Esophagus muscularis mucosa (tissue), 4 donors: ENCODE measurements around the gene CACNA1S. TPM values are rescaled to one million over a fixed set of nuclear protein-coding genes. Genes with fewer than 3 reads are reported as not detected.

ENCODE experiments used
- DNase-seq: peaks from one replicate; pipeline ENCODE4 v3.0.0-alpha.2; 2017; ENCODE audit errors: extremely low spot score
- H3K27ac ChIP-seq, 4 donors: fragments of 200-600 bp; sonication (generic); replicated peaks in 1 of 4; 1 replicate in 3 of 4; 2 replicates in 1 of 4; pipeline ENCODE4 v1.5.1; 2016 to 2019; ENCODE audit warnings: mild to moderate bottlenecking in 1 of 4
- H3K27me3 ChIP-seq, 4 donors: fragments of 200-600 bp; sonication (generic); one replicate each; pipeline versions ENCODE4 v1.5.1 to v1.6.0; 2016 to 2019
- H3K36me3 ChIP-seq, 4 donors: fragments of 200-600 bp; sonication (generic); one replicate each; pipeline ENCODE4 v1.5.1; 2016 to 2019
- H3K4me1 ChIP-seq, 4 donors: fragments of 200-600 bp; sonication (generic); one replicate each; pipeline ENCODE4 v1.5.1; 2016 to 2019
- H3K4me3 ChIP-seq, 4 donors: fragments of 200-600 bp; sonication (generic); 1 replicate in 2 of 4; 2 replicates in 2 of 4; pipeline ENCODE4 v1.5.1; 2016 to 2019; ENCODE audit warnings: mild to moderate bottlenecking in 4 of 4, moderate library complexity in 1 of 4
- H3K9me3 ChIP-seq, 4 donors: fragments of 200-600 bp; sonication (generic); 1 replicate in 3 of 4; 2 replicates in 1 of 4; pipeline ENCODE4 v1.5.1; 2016 to 2019
- CTCF ChIP-seq, 3 experiments: fragments of 200-600 bp in 2 of 3; fragments of 450-650 bp in 1 of 3; sonication (generic) in 2 of 3; IDR thresholded peaks; one replicate each; pipeline ENCODE4 v1.5.1; 2017 to 2019; ENCODE audit warnings: antibody characterized with exemption in 3 of 3, mild to moderate bottlenecking in 2 of 3, moderate library complexity in 1 of 3
- EP300 ChIP-seq: sonication (generic); formaldehyde crosslinking; IDR thresholded peaks from one replicate; pipeline ENCODE4 v1.6.1; 2017; ENCODE audit warnings: antibody characterized with exemption
- POLR2A ChIP-seq: fragments of 450-650 bp; IDR thresholded peaks from one replicate; pipeline ENCODE4 v1.6.1; 2017; ENCODE audit warnings: antibody characterized with exemption, moderate library complexity, mild to moderate bottlenecking, low read depth
- POLR2AphosphoS5 ChIP-seq, 2 donors: sonication (generic); formaldehyde crosslinking; IDR thresholded peaks; one replicate each; pipeline ENCODE4 v1.6.1; 2017; ENCODE audit warnings: antibody characterized with exemption in 2 of 2
- WGBS: methylation state at CpG from one replicate; pipeline ENCODE4 v1.1.5; 2018; 5-methylcytosine and 5-hydroxymethylcytosine counted together
- intact Hi-C: fragments of 100-400 bp; cut with DNase I; formaldehyde crosslinking; loops from one replicate; pipeline ENCODE4 v1.15.1; 2023
- total RNA-seq, 4 donors: library from RNA; depleted of rRNA; stranded (reverse); fragments of >200 nt; gene quantifications; one replicate each; pipeline versions ENCODE4 v1.1.0 to v1.2.1, GENCODE V29; 2016

CACNA1S gene
- total RNA-seq, 4 donors from 2014 or later, result not detected

- WGBS, result 82% methylated on average over 1 of the region's 3 CpGs
- TF ChIP-seq CTCF (IDR thresholded peaks at IDR 0.05) (no peak), POLR2AphosphoS5 (IDR thresholded peaks at IDR 0.05) (no peak)
- no peaks in the 10 kb centered on the region for H3K36me3 ChIP-seq
- no peak overlapping the region for H3K27ac ChIP-seq
- peaks cover 0 to 12% (median 11%) of the 10 kb centered on the region in 4 donors for H3K4me1 ChIP-seq
- no peak for DNase-seq
- H3K4me3 ChIP-seq, result no peak overlapping the region
- intact Hi-C loops, result no loop called here
- H3K27me3 ChIP-seq, result peaks cover 0 to 23% (median 0%) of the 10 kb centered on the region in 4 donors
- H3K9me3 ChIP-seq, result no peaks in the 10 kb centered on the region
These were observed 14.2 kb upstream of the CACNA1S start for GRCh38 chr1:201126463-201126831.

GRCh38 chr1:201125800-201126199, 13.6 kb upstream of the CACNA1S start:
- no peak overlapping the region for H3K4me3 ChIP-seq
- H3K9me3 ChIP-seq, result no peaks in the 10 kb centered on the region
- peaks cover 0 to 12% (median 11%) of the 10 kb centered on the region in 4 donors for H3K4me1 ChIP-seq
- WGBS, result 43% methylated on average over 7 of the region's 7 CpGs
- no peak for DNase-seq
- intact Hi-C loops, result no loop called here
- H3K27me3 ChIP-seq, result peaks cover 0 to 26% (median 0%) of the 10 kb centered on the region in 4 donors
- no peaks in the 10 kb centered on the region for H3K36me3 ChIP-seq
- no peak for TF ChIP-seq POLR2A
- no peak for TF ChIP-seq EP300
- no peak for TF ChIP-seq POLR2AphosphoS5 (IDR thresholded peaks at IDR 0.05)
- H3K27ac ChIP-seq, result no peak overlapping the region

GRCh38 chr1:201125019-201125418, 12.8 kb upstream of the CACNA1S start:
- peaks cover 0 to 34% (median 0%) of the 10 kb centered on the region in 4 donors for H3K27me3 ChIP-seq
- DNase-seq, result no peak
- intact Hi-C loops, result no loop called here
- TF ChIP-seq CTCF (IDR thresholded peaks at IDR 0.05) (no peak), POLR2A (no peak), POLR2AphosphoS5 (IDR thresholded peaks at IDR 0.05) (no peak), EP300 (no peak)
- H3K27ac ChIP-seq, result no peak overlapping the region
- no peaks in the 10 kb centered on the region for H3K9me3 ChIP-seq
- 82% methylated on average over 7 of the region's 9 CpGs for WGBS
- no peaks in the 10 kb centered on the region for H3K36me3 ChIP-seq
- no peak overlapping the region for H3K4me3 ChIP-seq
- peaks cover 0 to 12% (median 11%) of the 10 kb centered on the region in 4 donors for H3K4me1 ChIP-seq

- no peaks in the 10 kb centered on the region for H3K9me3 ChIP-seq
- intact Hi-C loops, result no loop called here
These were observed 11.6 kb upstream of the CACNA1S start for GRCh38 chr1:201123866-201124265.

GRCh38 chr1:201122321-201122957, 10.2 kb upstream of the CACNA1S start:
- TF ChIP-seq POLR2AphosphoS5 (IDR thresholded peaks at IDR 0.05) (no peak), POLR2A (no peak), EP300 (no peak), CTCF (IDR thresholded peaks at IDR 0.05) (no peak)
- Histone ChIP-seq H3K9me3 (no peaks in the 10 kb centered on the region), H3K4me1 (peaks cover 0 to 18% (median 16%) of the 10 kb centered on the region in 4 donors), H3K36me3 (no peaks in the 10 kb centered on the region), H3K27ac (no peak overlapping the region), H3K4me3 (no peak overlapping the region), H3K27me3 (peaks cover 0 to 39% (median 0%) of the 10 kb centered on the region in 4 donors)
- 89% methylated on average over 10 of the region's 10 CpGs for WGBS
- no peak for DNase-seq
- intact Hi-C loops, result no loop called here

More at GRCh38 chr1:201123866-201124265, 11.6 kb upstream of the CACNA1S start:
- Histone ChIP-seq H3K27me3 (peaks cover 0 to 39% (median 0%) of the 10 kb centered on the region in 4 donors), H3K36me3 (no peaks in the 10 kb centered on the region), H3K27ac (no peak overlapping the region), H3K4me3 (no peak overlapping the region), H3K4me1 (peaks cover 0 to 18% (median 16%) of the 10 kb centered on the region in 4 donors)
- 100% methylated on average over 1 of the region's 1 CpG for WGBS
- no peak for TF ChIP-seq CTCF (IDR thresholded peaks at IDR 0.05)
- no peak for TF ChIP-seq POLR2A
- no peak for TF ChIP-seq POLR2AphosphoS5 (IDR thresholded peaks at IDR 0.05)
- no peak for TF ChIP-seq EP300
- no peak for DNase-seq
